ENCODE measurements around the gene CELF4.

The CELF4 gene

DNA sequence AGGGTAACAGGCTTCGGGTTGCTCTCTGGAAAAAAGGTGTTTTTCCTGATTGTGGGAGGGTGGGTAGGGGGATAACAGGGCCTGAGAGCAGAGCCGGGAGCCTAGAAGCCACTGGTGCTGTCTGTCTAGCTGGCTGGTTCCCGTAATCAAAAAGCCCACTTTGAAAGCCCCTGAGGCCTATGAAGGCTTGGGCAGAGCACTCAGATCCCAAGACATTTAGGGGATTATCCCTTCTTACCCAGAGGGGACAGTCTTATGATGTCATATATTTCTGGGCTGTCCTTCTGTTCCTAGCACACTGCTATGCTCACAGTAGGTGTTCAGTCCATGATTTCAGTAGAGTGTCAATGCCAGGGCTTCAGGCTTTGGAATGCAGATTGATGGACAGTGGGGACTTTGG lies 45.1 kb downstream of the CELF4 start:
- no peak for DNase-seq

DNA sequence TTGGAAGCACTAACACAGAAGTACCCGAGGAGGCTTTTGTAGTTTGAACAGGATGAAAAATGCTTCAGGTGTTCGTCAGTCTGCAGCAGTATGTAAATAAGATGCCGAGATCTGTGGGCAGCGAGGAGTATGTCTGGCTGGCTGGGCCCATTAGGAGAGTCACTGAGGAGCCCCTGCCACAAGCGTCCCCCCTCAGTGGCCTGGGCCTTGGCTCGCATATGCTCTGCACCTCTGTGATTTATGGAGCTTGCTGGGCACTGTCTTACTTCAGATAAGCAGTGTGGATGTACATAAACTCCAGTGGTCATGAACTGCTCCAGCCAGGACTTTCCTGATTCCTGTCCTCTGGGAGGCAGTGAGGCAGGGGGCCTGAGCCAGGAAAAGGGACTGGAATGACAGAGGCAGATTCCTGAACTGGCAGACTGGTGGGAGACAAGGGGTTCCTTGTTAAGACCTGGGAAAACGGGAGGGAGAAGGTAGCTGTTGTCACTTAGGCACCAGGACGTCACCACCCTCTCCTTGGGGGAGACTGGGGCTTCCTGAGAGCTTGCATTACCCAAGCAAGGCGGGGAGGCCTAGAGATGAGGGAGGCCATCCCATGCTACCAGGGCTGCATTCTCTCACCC lies 46.0 kb downstream of the CELF4 start:
- no peak for DNase-seq

DNA sequence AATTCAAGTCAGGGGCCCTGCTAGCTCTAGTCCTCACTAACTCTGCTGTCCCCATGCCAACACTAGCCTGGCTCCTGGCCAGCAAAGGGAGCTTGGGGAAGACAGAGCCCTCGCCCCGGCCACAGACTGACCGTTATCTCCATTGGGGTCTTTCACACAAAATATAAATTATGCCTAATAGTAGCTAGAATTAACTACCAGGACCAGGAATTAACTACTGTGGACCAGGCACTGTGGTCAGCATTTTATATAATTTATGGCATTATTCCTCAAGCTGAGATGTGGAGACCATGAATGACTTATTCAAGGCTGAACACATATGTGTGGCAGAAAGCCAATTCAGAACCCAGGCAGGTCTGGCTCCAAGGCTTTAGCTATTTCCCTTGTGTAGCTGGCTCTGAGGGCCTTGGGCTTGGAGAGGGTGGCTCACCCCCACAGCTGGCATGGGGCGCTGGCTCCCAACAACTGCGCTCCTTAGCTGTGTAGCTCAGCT lies 49.2 kb downstream of the CELF4 start:
- DNase-seq, result no peak

DNA sequence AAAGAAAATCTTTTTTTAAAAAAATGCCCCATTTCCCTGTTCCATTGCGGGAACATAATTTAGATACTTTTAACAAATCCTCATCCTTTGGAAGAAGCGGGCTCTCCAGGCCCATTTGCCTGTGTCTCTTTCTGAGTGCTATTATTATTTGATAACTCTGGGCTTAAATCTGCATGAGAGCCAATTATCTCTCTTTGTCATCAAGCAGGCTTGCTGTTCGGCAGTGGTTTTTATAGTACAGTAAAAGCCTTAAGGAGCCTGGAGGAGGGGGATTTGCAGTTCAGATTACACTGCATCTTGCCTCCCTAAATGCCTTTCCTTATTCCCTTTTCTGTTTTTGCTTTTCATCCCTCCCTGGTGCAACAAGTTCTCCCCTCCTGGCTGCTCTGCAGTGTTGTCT lies 50.6 kb downstream of the CELF4 start:
- DNase-seq, result no peak

DNA sequence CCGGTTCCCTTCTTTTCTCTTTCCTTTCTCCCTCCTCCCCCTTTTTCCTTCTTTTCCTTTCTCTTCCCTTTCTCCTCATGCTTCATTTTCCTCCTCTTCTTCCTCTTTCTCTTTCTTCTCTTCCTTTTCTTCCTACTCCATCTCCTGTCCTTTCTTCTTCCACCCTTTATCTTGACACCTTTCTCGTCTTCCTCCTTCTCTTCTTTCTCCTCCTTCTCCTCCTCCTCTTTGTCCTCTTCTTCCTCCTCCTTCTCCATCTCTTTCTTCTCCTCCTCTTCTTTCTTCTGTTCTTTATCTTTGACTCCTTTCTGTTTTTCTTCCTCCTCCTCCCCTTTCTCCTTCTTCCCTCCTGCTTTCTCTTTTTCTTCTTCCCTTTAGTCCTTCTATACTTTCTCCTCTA lies 53.2 kb downstream of the CELF4 start:
- no peak for DNase-seq

DNA sequence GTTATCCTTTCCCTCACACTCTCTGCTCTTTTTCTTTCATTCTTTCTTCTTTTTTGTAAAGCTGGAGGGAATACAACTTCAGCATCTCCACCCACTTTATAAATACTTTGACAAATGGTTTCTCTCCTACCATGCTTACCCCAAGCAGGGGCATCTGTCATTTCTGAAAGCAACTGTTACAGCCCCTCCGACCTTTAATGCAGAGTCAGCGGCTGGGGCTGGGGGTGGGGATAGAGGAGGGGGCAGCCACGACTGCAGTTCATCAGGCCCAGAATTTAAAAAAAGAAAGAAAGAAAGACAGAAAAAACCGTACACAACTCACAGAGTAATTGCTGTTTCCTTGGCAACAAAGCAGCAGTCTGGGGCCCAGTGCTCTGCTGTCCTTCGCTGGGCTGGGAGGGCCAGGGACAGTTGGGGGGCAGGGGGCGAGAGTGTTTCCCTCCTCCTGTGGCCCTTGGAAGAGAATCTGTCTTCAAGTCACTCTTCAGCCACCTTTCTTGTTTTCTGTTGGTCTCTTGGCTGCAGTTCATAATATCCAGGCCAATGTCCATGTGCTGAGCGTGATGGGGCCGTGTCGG lies 53.8 kb downstream of the CELF4 start:
- DNase-seq, result no peak

DNA sequence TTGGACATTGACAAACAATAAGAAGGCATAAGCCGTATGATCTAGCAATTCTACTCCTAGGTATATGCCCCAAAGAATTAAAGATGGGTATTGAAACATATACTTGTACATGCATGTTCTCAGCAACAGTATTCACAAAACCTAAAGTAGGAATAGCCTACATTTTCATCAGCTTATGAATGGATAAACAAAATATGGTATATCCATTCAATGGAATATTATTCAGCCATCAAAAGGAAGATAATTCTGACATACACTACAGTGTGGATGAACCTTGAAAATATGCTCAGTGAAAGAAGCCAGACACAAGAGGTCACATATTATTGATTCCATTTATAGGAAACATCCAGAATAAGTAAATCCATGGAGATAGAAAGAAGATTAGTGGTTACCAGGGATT lies 56.0 kb downstream of the CELF4 start:
- no peak for DNase-seq

DNA sequence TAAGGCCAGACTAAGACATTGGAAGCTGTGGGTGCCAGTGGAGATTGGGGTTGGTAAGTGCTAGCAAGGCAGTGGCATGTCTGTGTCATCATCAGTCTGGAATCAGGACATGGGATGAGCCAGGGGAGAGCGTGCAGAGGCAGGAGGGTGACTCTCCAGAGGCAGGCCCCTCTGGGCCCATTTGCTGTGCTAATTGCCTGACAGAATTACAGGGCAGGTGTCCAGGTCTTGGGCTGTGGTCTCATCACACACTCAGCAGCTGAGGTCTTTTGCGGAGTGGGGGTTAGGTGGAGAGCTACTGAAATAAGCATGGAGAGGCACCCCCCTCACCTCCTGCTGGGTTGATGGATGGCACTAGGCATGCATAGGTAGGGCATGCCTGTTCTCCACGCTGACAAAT lies 57.4 kb downstream of the CELF4 start:
- peak; percentile 7 for DNase-seq

DNA sequence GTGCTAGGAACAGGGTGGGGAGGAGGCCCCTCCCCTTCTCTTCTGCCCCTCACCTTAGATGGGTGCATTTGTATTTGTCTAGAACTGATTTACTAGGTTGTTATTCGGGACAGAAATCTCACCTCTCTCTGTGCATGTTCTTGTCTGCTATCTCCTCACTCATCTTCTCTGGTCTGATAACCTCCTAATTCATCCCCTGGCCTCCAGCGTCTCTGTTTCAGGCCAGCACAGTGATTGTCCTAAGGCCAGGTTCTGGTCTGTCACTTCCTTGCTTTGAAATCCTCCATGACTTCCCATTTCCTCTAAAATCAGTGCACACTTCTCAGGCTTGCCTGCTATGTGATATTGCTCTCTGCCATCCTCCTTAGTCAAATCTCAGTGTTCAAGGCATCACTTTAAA lies 58.4 kb downstream of the CELF4 start:
- no peak for DNase-seq

DNA sequence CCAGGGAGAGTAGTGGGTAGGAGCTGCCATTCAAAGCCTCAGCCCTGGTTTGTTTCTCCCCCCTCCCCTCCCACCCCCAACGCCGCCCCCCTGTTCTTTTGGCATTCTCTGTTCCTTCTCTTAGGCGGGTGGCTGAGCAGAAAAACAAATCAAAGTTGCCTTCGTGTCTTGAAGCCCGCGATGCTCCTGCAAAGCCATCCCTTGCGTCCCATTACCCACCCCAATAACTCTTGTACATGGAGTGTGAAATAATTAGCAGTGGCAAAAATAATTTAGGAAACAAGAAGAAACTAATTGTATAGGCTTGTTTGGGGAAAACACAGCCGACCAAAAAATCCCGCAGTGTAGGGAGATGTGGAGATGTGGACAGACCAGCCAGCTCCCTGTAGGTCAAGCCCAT lies 59.6 kb downstream of the CELF4 start:
- no peak for DNase-seq

DNA sequence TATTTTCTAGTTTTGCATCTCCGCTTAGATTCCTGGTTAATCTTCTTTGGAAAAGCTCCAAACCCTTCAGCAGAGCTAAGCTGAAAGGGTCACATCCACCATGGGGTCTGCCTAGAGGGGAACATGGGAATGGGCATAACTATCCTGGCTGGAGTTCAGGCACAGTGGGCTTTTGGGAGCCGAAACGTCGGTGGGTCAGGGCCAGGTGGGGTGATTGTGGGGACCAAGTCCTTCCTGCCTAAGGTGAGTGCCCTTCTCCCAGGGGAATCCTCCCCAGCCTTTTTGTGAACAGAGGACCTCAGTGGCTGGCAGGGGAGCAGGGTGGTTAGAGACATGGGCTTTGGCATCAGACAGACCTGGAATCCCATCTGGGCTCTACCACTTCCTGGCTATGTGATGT lies 60.3 kb downstream of the CELF4 start:
- no peak for DNase-seq

DNA sequence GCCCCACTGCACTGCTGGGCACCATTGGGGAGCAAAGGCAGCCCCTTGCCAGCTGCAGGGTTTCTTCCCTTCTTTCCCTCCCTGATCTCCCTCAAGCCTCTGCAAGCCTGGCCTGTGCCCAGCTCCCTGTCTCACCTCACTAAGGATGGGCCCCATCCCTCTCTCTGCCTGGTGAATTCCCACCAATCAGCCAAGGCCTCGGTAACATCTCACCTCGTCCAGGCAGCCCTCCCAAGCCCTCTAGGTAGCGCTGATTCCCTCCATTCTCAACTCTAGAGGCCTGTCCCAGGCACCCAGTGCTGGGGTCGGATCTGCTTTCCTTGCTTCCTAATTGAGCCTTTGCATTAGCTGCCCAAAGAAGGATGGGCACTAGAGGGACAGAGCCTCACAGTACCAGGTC lies 63.0 kb downstream of the CELF4 start:
- no peak for DNase-seq

DNA sequence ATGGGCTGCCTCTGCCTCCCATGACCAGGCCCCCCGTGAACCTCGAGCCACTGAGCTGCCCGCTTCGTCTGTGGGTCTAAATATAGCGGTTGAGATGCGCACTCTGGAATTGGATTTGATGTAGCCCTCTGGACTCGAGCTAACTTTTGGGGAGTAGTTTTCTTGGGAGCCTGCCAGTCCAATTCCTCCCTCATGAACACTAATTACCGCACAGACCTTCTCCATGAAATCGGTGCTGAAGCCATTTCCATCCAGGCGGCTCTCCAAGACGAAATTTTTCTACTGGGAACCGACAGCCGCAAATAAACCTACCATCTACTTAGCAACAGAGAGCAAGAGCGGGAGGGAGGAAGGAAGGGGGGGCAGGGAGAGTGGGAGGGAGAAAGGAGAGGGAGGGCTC lies 63.6 kb downstream of the CELF4 start:
- DNase-seq, result no peak

DNA sequence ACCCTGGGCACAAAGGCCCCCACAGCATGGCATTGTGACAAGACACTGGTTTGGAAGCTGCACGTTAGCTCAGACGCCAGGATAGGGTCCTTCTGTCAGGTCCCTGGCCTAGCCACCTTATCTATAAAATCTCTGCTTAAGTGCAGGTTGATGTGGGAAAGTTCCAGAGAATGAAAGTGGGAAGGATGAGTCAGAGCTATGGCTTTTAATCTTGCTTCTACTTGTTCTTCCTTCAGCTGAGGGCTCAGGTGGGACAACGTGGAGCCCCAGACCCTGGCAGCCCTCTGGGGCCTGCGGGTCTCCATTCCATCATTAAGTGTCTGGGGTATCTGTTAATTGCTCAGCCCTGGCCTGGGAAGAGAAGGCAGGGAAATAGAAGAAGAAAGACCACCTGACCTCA lies 64.5 kb downstream of the CELF4 start:
- no peak for DNase-seq

DNA sequence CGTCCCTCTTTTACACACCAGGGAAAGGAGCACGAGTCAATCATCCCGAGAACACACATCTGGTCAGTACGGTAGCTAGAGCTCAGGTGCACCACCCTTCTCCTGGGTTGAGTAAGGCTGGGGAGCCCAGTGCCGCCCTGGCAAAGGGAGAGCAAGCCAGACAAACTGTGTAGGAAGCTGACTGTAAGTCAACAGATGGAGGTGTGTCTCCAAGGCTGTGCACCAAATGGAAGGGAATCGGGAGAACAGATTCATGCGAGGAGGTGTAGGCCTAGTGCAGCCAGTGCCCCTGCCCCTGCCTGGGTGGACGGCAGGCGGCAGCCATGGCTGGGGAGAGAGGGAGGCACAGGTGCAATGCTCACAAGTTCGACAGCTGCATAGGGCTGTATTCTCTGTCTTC lies 65.7 kb downstream of the CELF4 start:
- no peak for DNase-seq

DNA sequence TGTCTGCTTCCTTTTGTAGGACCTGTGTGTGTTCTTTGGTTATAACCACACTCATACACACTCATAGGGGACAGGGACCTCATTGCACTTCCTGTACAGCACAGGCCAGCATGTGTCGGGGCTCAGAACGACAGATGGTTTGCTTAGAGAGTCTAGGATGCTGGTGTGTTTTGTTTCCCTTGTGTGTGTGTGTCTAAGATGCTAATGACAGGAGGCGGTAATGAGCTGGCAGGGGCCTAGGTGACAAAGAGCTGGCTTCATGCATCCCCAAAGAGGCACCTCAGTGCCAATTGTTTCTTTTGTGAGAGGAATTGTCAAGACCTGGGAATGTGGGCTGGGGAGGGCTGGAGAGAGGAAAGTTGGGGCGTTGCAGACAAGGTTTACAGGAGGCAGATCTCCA lies 66.6 kb downstream of the CELF4 start:
- no peak for DNase-seq

DNA sequence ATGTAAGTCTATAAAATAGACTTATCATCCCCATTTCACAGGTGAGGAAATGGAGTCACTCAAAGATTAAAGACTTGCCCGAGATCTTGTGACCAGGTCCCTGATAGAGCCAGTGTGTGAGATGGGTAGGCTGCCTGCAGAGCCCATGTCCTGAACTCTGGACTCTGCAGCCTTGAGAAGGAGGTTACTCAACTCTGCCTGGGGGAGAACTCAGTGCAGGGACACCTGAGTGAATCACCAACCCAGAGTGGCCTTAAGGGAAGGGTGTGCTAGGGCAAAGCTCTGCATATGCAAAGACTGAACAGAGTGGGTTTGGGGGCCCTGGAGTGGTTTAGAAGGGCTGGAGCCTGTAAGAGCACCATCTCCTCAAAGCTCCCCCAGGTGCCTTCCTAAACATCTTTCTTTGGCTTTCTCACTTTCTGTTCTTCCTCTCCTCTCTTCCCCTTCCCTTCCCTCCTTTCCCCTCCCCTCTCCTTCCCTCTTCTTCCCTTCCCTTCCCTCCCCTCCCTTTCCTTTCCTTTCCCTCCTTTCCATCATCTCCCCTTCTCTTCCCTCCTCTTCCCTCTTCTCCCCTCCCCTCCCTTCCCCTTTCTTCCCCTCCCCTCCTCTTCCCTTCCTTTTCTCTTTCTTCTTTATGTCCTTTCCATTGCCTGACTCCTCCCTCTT lies 67.6 kb downstream of the CELF4 start:
- DNase-seq, result no peak

DNA sequence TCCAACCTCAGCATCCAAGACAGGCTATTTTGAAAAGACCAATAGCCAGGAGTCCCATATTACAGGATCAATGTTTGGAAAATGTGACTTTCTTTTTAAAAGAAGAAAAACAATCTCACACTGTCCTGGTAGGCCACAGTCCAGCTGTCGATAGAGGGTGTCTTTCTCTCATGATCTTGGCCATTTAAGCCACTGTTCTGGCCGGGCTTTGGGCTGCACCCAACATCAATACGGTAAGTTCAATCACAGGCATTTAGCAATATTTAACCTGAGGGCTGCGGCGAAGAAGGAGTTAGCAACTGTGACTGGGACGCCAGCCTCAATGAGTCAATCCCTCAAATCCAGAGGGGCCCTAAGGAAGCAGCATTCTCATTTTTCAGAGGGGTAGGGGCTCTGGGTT lies 69.0 kb downstream of the CELF4 start:
- DNase-seq, result no peak

DNA sequence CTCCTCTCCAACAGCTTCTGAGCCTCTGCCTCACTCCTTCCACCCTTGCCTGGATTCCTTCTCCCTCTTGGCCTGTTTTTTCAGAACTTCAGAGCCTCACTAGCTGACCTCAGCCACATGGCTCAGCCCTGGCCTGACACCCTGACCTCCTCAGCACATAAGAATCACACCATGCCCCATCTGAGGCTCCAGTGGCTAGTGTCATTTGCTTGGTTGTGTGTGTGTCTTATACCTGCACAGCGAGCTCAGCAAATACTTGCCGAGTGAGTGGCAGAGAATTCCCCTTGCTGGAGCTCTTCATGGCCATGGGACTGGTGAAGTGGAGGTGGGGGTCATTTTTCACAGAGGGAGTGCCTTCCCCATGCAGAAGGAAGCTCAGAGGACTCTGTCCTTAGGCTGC lies 70.2 kb downstream of the CELF4 start:
- no peak for DNase-seq

DNA sequence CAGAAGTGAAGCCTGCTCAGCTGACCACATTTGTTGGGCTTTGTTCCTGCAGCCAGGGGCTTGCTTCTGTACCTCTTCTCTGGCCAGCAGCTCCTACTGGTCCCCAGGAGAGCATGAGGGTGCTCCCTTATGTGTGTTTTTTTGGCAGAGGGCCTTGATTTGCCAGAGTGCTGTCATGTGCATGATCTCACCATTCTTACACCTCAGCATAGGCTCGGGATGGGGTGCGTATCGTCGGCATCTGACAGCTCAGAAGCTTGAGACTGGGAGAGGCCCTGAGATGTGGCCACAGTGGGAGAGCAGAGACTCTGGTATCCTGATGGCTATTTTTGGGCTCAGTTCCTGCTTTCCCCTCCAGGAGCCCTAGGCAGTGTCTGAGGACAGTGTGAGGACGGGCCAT lies 71.2 kb downstream of the CELF4 start:
- no peak for DNase-seq

DNA sequence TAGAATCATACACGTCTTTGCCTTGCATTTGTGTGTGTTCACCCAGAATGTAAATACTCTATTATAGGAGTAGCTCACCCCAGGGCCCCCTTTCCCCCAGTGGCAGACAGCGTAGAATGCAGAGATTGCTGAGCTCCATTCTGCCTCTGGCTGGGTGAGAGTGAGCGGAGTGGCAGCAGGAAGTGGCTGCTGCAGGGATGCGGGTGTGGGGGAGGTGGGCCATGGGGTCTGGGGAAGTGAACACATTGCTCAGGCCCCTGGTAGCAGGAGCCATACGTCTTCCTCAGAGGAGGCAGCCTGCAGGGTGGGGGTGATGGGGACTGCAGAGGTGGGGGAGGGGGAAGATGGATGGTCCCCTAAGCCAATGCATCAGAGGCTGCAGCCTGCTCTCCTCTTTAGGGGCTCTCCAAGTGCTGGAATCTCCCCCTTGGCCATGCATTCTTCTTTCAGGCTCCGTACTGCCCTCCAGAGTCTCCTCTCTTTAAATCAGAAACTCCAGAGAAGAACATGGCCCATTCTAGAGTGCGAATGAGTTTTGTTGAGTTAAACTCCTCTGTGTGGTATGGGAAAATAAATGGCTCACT lies 72.2 kb downstream of the CELF4 start:
- DNase-seq, result no peak

DNA sequence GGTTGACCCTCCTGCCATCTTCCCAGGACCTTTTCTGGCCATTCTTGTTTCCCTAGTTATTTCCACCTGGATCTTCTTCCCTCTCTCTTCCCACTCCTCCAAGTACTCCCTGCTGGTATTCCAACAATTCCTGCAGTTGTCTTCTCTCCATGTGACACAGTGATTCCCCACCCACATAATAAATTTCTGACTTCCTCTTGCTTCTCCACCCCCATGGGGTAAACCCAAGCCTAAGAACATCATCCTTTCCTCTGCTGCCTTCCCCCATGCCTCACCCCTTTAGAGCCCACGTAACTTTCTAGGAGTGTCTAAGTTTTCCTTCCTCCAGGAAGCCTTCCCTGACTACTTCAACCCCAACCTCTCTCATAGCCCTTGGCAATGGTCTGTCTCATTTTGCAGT lies 72.6 kb downstream of the CELF4 start:
- no peak for DNase-seq

DNA sequence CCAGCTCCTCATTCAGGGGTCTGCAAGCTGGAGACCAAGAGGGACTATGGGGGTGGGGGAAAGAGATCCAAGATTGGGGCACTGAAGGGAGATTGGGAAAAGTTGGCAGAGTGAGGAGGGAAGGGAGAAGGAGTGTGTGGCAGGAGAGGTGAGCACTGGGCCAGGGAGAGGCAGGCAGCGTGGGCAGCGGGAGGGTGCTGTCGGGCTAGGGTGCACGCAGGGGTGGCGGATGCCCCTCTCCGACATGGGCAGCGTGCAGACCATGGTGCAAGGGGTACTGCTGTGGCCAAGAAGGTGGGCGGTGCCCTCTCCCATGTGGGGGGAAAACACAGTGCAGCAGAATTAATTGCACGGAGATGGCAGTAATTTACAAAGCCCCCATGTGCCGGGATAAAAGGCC lies 74.1 kb downstream of the CELF4 start:
- DNase-seq, result no peak

DNA sequence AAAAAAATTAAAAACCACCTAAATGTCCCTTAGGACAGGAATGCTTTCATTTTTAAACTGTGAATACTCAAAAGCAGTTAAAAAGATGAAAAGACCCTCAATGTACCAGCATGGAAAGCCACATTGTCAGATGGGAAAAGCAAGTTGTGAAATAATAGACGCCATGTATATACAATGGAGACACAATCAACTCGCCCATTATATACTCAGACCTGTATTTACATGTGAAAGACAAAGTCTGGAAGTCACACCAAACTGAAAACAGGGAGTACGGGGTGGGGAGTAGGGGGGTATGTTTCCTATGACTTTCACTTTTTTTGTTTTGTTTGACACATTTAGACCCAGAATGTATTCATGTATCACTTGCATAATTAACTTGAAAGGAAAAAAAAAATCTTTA lies 75.6 kb downstream of the CELF4 start:
- DNase-seq, result no peak

Measured in NCI-H748 treated with DMSO at 0.1 percent for 48 hours (cell line).